Neural cell (in vitro differentiated cells): ENCODE data around the gene COX4I1. TPM values are rescaled to one million over a fixed set of nuclear protein-coding genes. Genes with fewer than 3 reads are reported as not detected.

Experiments
- H2AFZ ChIP-seq: fragments of 200-600, 300-800 bp; sonication (generic), shearing (Covaris generic); 2 replicates; pipeline ENCODE4 v1.6.0; 2014; ENCODE audit warnings: low read depth, mild to moderate bottlenecking, antibody characterized with exemption, low read length, moderate library complexity
- H3F3A ChIP-seq: fragments of 200-600 bp; shearing (Covaris generic); 2 replicates; pipeline ENCODE4 v1.6.1; 2016; ENCODE audit warnings: mild to moderate bottlenecking, moderate library complexity, mixed read lengths, antibody characterized with exemption, low read length; ENCODE audit not compliant: insufficient read depth, poor library complexity, severe bottlenecking
- H3K27ac ChIP-seq: fragments of 200-600, 300-800 bp; sonication (generic), shearing (Covaris generic); 2 replicates; pipeline ENCODE4 v1.5.1; 2014; ENCODE audit warnings: mild to moderate bottlenecking, low read length, moderate library complexity
- H3K27me3 ChIP-seq: fragments of 300-800, 200-600 bp; sonication (generic), shearing (Covaris generic); 2 replicates; pipeline ENCODE4 v1.6.0; 2014; ENCODE audit warnings: mild to moderate bottlenecking, low read depth, low read length, moderate library complexity; ENCODE audit not compliant: insufficient read depth
- H3K36me3 ChIP-seq: fragments of 300-800, 200-600 bp; sonication (generic), shearing (Covaris generic); 2 replicates; pipeline ENCODE4 v1.5.1; 2014; ENCODE audit warnings: mild to moderate bottlenecking, antibody characterized with exemption, low read length, moderate library complexity; ENCODE audit not compliant: insufficient read depth
- H3K4me2 ChIP-seq: fragments of 300-800, 200-600 bp; sonication (generic), shearing (Covaris generic); 2 replicates; pipeline ENCODE4 v1.6.0; 2014; ENCODE audit warnings: mild to moderate bottlenecking, low read length
- H3K4me3 ChIP-seq: fragments of 300-800, 200-600 bp; sonication (generic), shearing (Covaris generic); 2 replicates; pipeline ENCODE4 v1.5.1; 2014; ENCODE audit warnings: mild to moderate bottlenecking, low read length, moderate library complexity
- H3K79me2 ChIP-seq: fragments of 200-600 bp; shearing (Covaris generic); replicated peaks from 2 replicates; pipeline ENCODE4 v1.6.0; 2014; ENCODE audit warnings: mild to moderate bottlenecking, low read length, moderate library complexity; ENCODE audit not compliant: insufficient read depth
- H3K9ac ChIP-seq: fragments of 300-800, 200-600 bp; sonication (generic), shearing (Covaris generic); 2 replicates; pipeline ENCODE4 v1.6.1; 2016; ENCODE audit warnings: mild to moderate bottlenecking, low read length, mixed read lengths
- H3K9me2 ChIP-seq: fragments of 200-600 bp; shearing (Covaris generic); 2 replicates; pipeline ENCODE4 v1.6.1; 2016; ENCODE audit warnings: mild to moderate bottlenecking, low read length, mixed read lengths; ENCODE audit not compliant: insufficient read depth
- H3K9me3 ChIP-seq: fragments of 200-600, 300-800 bp; sonication (generic), shearing (Covaris generic); 2 replicates; pipeline ENCODE4 v1.6.1; 2016; ENCODE audit warnings: mild to moderate bottlenecking, mixed run types, low read length, moderate library complexity, mixed read lengths
- H4K20me1 ChIP-seq: fragments of 200-600 bp; shearing (Covaris generic); 2 replicates; pipeline ENCODE4 v1.6.1; 2016; ENCODE audit warnings: mild to moderate bottlenecking, mixed run types; ENCODE audit not compliant: insufficient read depth
- CTCF ChIP-seq: fragments of 450-650 bp; IDR thresholded peaks from 2 replicates; pipeline ENCODE4 v1.5.1; 2014; ENCODE audit warnings: antibody characterized with exemption, mild to moderate bottlenecking, moderate library complexity; ENCODE audit not compliant: poor library complexity, severe bottlenecking
- EP300 ChIP-seq: fragments of 450-650 bp; conservative IDR thresholded peaks from 2 replicates; pipeline ENCODE4 v1.6.1; 2014; ENCODE audit warnings: antibody characterized with exemption, mild to moderate bottlenecking, moderate library complexity; ENCODE audit not compliant: poor library complexity, severe bottlenecking
- EZH2 ChIP-seq: fragments of 200-600, 300-800 bp; shearing (Covaris generic), sonication (generic); IDR thresholded peaks from 2 replicates; pipeline ENCODE4 v1.6.1; 2014; ENCODE audit warnings: antibody characterized with exemption, low read length, borderline replicate concordance, mild to moderate bottlenecking; ENCODE audit not compliant: insufficient read depth, poor library complexity, severe bottlenecking
- MXI1 ChIP-seq: fragments of 450-650 bp; conservative IDR thresholded peaks from 2 replicates; pipeline ENCODE4 v1.6.1; 2014; ENCODE audit warnings: antibody characterized with exemption, mild to moderate bottlenecking; ENCODE audit not compliant: poor library complexity, severe bottlenecking
- POLR2AphosphoS5 ChIP-seq: IDR thresholded peaks from 2 replicates; pipeline ENCODE4 v1.6.1; 2012
- RAD21 ChIP-seq: fragments of 450-650 bp; conservative IDR thresholded peaks from 2 replicates; pipeline ENCODE4 v1.6.1; 2014; ENCODE audit warnings: antibody characterized with exemption, mild to moderate bottlenecking, moderate library complexity
- REST ChIP-seq: IDR thresholded peaks from 2 replicates; pipeline ENCODE4 v1.6.1; 2012; ENCODE audit warnings: borderline replicate concordance
- SMC3 ChIP-seq: fragments of 450-650 bp; conservative IDR thresholded peaks from 2 replicates; pipeline ENCODE4 v1.6.1; 2014; ENCODE audit warnings: antibody characterized with exemption, mild to moderate bottlenecking, moderate library complexity; ENCODE audit not compliant: poor library complexity
- TAF1 ChIP-seq: IDR thresholded peaks from 2 replicates; pipeline ENCODE4 v1.6.1; 2012; ENCODE audit warnings: low read depth
- polyA plus RNA-seq: library from polyadenylated mRNA; depleted of rRNA; stranded (reverse); fragments of >200 nt; gene quantifications from 2 replicates; pipeline ENCODE4 v1.2.3, GENCODE V29; 2014

COX4I1 gene
- polyA plus RNA-seq, 1 donor from 2014 or later: 709 TPM

GRCh38 chr16:85819771-85820170 lies 20.3 kb downstream of the COX4I1 start:
- H3K9ac ChIP-seq: no peak overlapping the region
- no peaks in the 10 kb centered on the region for H3K79me2 ChIP-seq
- H3K9me3 ChIP-seq: no peaks in the 10 kb centered on the region
- H4K20me1 ChIP-seq: no peaks in the 10 kb centered on the region
- H3K4me2 ChIP-seq: no peak overlapping the region
- TF ChIP-seq TAF1: no peak
- TF ChIP-seq MXI1: no peak
- TF ChIP-seq POLR2AphosphoS5: no peak
- TF ChIP-seq REST: no peak
- no peak for TF ChIP-seq RAD21
- TF ChIP-seq SMC3: no peak
- TF ChIP-seq EP300: no peak
- no peak for TF ChIP-seq CTCF
- no peak for TF ChIP-seq EZH2
- no peak overlapping the region for H3K27ac ChIP-seq
- no peak overlapping the region for H3K4me3 ChIP-seq
- H2AFZ ChIP-seq: no peak overlapping the region
- H3K9me2 ChIP-seq: no peaks in the 10 kb centered on the region
- no peaks in the 10 kb centered on the region for H3K36me3 ChIP-seq
- peaks cover 5% of the 10 kb centered on the region for H3K27me3 ChIP-seq
- no peaks in the 10 kb centered on the region for H3F3A ChIP-seq

GRCh38 chr16:85820604-85821372 lies 21.3 kb downstream of the COX4I1 start:
- H3K79me2 ChIP-seq: no peaks in the 10 kb centered on the region
- H3K4me3 ChIP-seq: no peak overlapping the region
- no peak for TF ChIP-seq REST
- TF ChIP-seq POLR2AphosphoS5: no peak
- TF ChIP-seq EP300: no peak
- TF ChIP-seq EZH2: no peak
- TF ChIP-seq RAD21: no peak
- TF ChIP-seq CTCF: no peak
- TF ChIP-seq SMC3: no peak
- TF ChIP-seq TAF1: no peak
- no peaks in the 10 kb centered on the region for H3K9me3 ChIP-seq
- H3K9me2 ChIP-seq: no peaks in the 10 kb centered on the region
- H3K27me3 ChIP-seq: peaks cover 5% of the 10 kb centered on the region
- H3K27ac ChIP-seq: no peak overlapping the region
- H3K9ac ChIP-seq: no peak overlapping the region
- H3K36me3 ChIP-seq: no peaks in the 10 kb centered on the region
- no peaks in the 10 kb centered on the region for H4K20me1 ChIP-seq
- no peak overlapping the region for H2AFZ ChIP-seq
- no peaks in the 10 kb centered on the region for H3F3A ChIP-seq
- H3K4me2 ChIP-seq: no peak overlapping the region
